Breast epithelium (tissue), 3 donors: ENCODE data around the gene HMCES.

ENCODE experiments used
- POLR2A ChIP-seq: fragments of 450-650 bp; IDR thresholded peaks from one replicate; pipeline ENCODE4 v1.6.1; 2016; ENCODE audit warnings: antibody characterized with exemption, mild to moderate bottlenecking, moderate library complexity
- POLR2AphosphoS5 ChIP-seq, 3 donors: sonication (generic); formaldehyde crosslinking; IDR thresholded peaks; one replicate each; pipeline ENCODE4 v1.6.1; 2017; ENCODE audit warnings: antibody characterized with exemption in 3 of 3
- TF ChIP-seq, protein P1 (sequence below), 3 donors: fragments of 450-650 bp; IDR thresholded peaks; one replicate each; pipeline ENCODE4 v1.5.1; 2016 to 2017; ENCODE audit warnings: antibody characterized with exemption in 3 of 3, mild to moderate bottlenecking in 3 of 3, moderate library complexity in 3 of 3

DNA sequence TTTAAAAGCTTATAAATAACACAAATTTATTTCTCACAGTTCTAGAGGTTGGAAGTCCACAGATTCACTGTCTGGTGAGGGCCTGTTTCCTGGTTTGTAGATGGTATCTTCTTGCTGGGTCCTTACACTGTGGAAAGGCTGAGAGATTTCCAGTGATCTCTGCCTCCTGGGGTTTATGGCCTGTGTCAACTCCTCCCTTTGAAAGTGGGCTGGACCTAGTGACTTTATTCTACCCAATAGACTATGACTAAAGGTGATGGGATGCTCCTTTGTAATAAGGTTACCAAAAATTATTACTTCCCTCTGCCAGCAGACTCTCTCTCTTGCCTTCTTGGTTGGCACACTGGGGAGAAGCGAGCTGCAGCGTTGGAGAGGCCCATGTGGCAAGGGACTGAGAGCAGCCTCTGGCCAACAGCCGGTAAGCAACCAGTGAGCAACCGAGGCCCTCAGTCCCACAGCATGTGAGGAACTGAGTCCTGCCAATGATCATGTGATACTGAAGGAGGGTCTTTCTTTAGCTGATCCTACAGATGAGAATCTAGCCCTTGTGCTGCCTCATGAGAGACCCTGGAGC, 43.2 kb upstream of the HMCES start:
- TF ChIP-seq, protein P1, sequence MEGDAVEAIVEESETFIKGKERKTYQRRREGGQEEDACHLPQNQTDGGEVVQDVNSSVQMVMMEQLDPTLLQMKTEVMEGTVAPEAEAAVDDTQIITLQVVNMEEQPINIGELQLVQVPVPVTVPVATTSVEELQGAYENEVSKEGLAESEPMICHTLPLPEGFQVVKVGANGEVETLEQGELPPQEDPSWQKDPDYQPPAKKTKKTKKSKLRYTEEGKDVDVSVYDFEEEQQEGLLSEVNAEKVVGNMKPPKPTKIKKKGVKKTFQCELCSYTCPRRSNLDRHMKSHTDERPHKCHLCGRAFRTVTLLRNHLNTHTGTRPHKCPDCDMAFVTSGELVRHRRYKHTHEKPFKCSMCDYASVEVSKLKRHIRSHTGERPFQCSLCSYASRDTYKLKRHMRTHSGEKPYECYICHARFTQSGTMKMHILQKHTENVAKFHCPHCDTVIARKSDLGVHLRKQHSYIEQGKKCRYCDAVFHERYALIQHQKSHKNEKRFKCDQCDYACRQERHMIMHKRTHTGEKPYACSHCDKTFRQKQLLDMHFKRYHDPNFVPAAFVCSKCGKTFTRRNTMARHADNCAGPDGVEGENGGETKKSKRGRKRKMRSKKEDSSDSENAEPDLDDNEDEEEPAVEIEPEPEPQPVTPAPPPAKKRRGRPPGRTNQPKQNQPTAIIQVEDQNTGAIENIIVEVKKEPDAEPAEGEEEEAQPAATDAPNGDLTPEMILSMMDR (IDR thresholded peaks at IDR 0.05) = no peak
- no peak for TF ChIP-seq POLR2A
- TF ChIP-seq POLR2AphosphoS5 (IDR thresholded peaks at IDR 0.05) = no peak
